Nephron progenitor cell (in vitro differentiated cells): Measurements from ENCODE around the gene KRTAP26-1.

Source experiments
- DNase-seq: peaks from one replicate; pipeline ENCODE4 v3.0.0; 2021
- H3K27ac Mint-ChIP-seq: 2 replicates; pipeline ENCODE4 v1.8.0; 2021; ENCODE audit warnings: mild to moderate bottlenecking, moderate library complexity, mixed read lengths
- H3K27me3 Mint-ChIP-seq: 2 replicates; pipeline ENCODE4 v1.8.0; 2021; ENCODE audit warnings: mild to moderate bottlenecking, low read depth, mixed read lengths; ENCODE audit not compliant: poor library complexity
- H3K36me3 Mint-ChIP-seq: 2 replicates; pipeline ENCODE4 v1.8.0; 2021; ENCODE audit warnings: low read depth, mixed read lengths
- H3K4me1 Mint-ChIP-seq: 2 replicates; pipeline ENCODE4 v1.8.0; 2021; ENCODE audit warnings: mixed read lengths
- H3K4me3 Mint-ChIP-seq: 2 replicates; pipeline ENCODE4 v1.8.0; 2021; ENCODE audit warnings: mild to moderate bottlenecking, moderate library complexity, mixed read lengths
- H3K9me3 Mint-ChIP-seq: 2 replicates; pipeline ENCODE4 v1.8.0; 2021; ENCODE audit warnings: mild to moderate bottlenecking, moderate library complexity, mixed read lengths
- TF ChIP-seq, protein P1 (sequence below): fragments of 200-600 bp; sonication (generic); IDR thresholded peaks from 2 replicates; pipeline ENCODE4 v1.5.0; 2021; ENCODE audit warnings: antibody characterized with exemption

KRTAP26-1 gene

DNA sequence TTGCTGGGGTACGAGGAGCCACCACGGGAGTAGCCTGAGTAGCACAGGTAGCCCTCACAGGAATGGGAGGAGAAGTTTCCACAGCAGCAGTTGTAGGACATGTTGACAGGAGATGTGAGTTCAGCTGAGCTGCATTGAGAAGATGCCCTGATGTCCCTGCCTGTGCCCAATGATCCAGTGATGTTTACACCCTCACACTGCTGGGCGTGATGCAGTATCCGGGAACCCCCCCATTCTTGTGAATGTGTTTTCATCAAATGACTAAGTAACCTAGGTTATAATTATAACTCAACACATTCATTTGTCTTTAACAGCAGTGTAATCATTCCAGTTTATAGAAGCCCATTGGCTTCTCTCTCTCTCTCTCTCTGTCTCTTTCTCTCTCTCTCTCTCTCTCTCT, 28.4 kb upstream of the KRTAP26-1 start, which contains the start of gene KRTAP23-1:
KRTAP23-1 (minus strand) TSS at position 101 of the 400 bp plus-strand sequence; CDS start at position 101, 0 bp downstream.
- DNase-seq, result no peak
- Mint-ChIP-seq H3K4me1 (peaks cover 33% of the 10 kb centered on the region), H3K27me3 (peaks cover 1% of the 10 kb centered on the region), H3K36me3 (peaks cover 15% of the 10 kb centered on the region), H3K27ac (peak within 1 kb of the TSS; percentile 74), H3K4me3 (no peak within 1 kb of the TSS), H3K9me3 (peaks cover 33% of the 10 kb centered on the region)
- TF ChIP-seq, protein P1, sequence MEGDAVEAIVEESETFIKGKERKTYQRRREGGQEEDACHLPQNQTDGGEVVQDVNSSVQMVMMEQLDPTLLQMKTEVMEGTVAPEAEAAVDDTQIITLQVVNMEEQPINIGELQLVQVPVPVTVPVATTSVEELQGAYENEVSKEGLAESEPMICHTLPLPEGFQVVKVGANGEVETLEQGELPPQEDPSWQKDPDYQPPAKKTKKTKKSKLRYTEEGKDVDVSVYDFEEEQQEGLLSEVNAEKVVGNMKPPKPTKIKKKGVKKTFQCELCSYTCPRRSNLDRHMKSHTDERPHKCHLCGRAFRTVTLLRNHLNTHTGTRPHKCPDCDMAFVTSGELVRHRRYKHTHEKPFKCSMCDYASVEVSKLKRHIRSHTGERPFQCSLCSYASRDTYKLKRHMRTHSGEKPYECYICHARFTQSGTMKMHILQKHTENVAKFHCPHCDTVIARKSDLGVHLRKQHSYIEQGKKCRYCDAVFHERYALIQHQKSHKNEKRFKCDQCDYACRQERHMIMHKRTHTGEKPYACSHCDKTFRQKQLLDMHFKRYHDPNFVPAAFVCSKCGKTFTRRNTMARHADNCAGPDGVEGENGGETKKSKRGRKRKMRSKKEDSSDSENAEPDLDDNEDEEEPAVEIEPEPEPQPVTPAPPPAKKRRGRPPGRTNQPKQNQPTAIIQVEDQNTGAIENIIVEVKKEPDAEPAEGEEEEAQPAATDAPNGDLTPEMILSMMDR, result no peak

DNA sequence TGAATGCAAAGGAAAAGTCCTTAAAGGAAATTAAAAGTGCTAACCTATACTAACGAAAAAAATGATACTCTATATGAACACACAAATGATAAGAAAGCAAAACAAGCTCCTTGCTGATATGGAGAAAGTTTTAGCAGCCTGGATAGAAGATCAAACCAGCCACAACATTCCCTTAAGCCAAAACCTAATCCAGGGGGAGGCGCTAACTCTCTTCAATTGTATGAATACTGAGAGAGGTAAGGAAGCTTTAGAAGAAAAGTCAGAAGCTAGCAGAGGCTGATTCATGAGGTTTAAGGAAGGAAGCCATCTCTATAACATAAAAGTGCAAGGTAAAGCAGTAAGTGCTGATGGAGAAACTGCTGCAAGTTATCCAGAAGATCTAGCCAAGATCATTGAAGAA, 24.9 kb upstream of the KRTAP26-1 start:
- TF ChIP-seq, protein P1, result no peak
- H3K4me3 Mint-ChIP-seq, result no peak overlapping the region

DNA sequence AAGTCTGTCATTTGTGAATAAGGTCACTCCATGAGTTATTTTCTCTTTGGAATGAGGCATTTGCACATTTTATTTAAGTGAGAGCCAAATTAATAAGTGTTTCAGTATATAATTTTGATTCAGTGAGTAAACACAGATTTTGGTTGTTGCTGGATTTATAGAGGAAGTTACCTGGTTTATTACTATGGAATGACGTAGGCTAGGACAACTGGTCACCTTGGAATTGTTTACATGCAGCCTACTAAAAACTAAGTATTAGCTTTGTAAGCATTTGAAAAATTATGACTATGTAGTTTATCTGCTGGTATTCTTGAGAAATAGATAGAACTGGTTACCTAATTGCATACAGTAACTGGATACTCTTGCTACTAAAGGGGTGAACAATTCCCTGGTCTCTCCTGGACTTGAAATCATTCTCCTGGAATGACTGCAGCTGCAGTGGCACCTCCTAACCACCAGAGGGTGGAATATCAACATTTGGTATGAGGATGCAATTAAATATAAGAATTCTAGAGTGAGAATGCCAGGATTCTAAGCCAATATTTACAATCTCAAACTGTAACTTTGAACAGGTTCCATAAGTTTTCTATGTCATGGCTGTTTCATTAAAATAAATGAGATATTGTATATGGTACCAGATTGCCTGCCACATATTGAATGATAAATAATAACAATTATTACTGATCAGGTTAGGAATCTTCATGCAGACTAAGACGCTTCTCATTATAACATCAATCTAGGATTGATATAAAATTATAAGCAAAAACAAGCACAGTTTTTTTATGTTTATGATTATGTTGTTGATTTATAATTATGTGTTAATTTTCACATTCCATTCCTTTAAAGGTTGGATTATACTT, 20.8 kb upstream of the KRTAP26-1 start:
- Mint-ChIP-seq H3K27me3 (no peaks in the 10 kb centered on the region), H3K4me3 (no peak overlapping the region), H3K27ac (no peak overlapping the region), H3K36me3 (peaks cover 12% of the 10 kb centered on the region), H3K4me1 (peaks cover 5% of the 10 kb centered on the region), H3K9me3 (peaks cover 21% of the 10 kb centered on the region)
- TF ChIP-seq, protein P1, result peak; percentile 95
- peak; percentile 57 for DNase-seq

More for the DNA sequence above, 24.9 kb upstream of the KRTAP26-1 start:
- no peaks in the 10 kb centered on the region for H3K27me3 Mint-ChIP-seq
- no peak overlapping the region for H3K27ac Mint-ChIP-seq
- peaks cover 30% of the 10 kb centered on the region for H3K9me3 Mint-ChIP-seq
- peaks cover 29% of the 10 kb centered on the region for H3K4me1 Mint-ChIP-seq
- no peak for DNase-seq
- peaks cover 15% of the 10 kb centered on the region for H3K36me3 Mint-ChIP-seq

DNA sequence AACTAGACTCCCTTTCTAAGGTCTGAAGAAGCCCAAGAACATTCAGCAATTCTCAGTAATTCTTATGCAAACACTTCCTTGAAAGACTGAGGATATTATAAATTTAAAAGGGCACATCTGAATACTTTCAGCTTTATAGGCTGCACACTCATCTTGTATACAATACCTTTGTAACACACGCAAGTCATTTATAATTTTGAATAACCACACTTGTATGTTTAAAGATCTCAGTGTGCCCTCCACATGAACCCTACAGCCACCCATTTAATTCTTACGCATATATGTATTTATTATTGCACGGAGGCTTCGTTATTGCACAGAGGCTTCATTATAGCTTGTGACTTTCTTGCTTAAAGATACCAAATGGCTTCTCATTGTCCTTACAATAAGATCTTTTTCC, 18.6 kb upstream of the KRTAP26-1 start:
- TF ChIP-seq, protein P1, result no peak
- no peaks in the 10 kb centered on the region for H3K9me3 Mint-ChIP-seq
- peaks cover 5% of the 10 kb centered on the region for H3K4me1 Mint-ChIP-seq
- H3K27me3 Mint-ChIP-seq, result peaks cover under 1% of the 10 kb centered on the region
- H3K36me3 Mint-ChIP-seq, result no peaks in the 10 kb centered on the region
- H3K4me3 Mint-ChIP-seq, result no peak overlapping the region
- no peak overlapping the region for H3K27ac Mint-ChIP-seq
- DNase-seq, result no peak

DNA sequence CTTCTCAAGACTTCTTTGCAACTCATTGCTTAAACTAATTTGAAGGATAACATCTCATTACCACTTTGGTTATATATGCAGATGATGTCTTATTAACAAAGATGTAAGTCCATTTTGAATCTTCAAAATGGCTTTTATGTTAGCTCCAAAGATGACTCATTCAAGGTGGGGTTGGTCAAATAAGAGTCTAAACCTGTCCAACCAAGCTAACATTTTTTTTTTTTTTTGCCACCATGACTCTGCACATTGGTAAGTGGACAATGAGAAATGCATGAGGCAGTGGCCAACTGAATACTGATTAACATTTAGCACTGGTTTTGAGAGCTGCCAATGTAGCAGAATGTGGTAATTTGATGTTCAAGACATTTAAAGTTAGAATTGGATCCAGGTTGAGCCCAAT, 17.7 kb upstream of the KRTAP26-1 start:
- H3K36me3 Mint-ChIP-seq, result no peaks in the 10 kb centered on the region
- DNase-seq, result no peak
- H3K27ac Mint-ChIP-seq, result no peak overlapping the region
- TF ChIP-seq, protein P1, result no peak
- no peaks in the 10 kb centered on the region for H3K9me3 Mint-ChIP-seq
- H3K4me1 Mint-ChIP-seq, result peaks cover 5% of the 10 kb centered on the region
- H3K4me3 Mint-ChIP-seq, result no peak overlapping the region
- peaks cover 3% of the 10 kb centered on the region for H3K27me3 Mint-ChIP-seq
